Psoas muscle (tissue), 8 donors: Measurements from ENCODE around the gene ATP9A. TPM values are rescaled to one million over a fixed set of nuclear protein-coding genes. Genes with fewer than 3 reads are reported as not detected.

Source experiments
- ATAC-seq, 4 donors: fragments of 200-7000 bp; cut with Tn5 transposase; one replicate each; pipeline ENCODE4 v1.9.1; 2020; ENCODE audit warnings: moderate library complexity in 3 of 4, mild to moderate bottlenecking in 2 of 4
- DNase-seq, 2 donors: peaks; one replicate each; pipeline ENCODE4 v3.0.0-alpha.2; 2020
- H3K27ac ChIP-seq: fragments of 200-600 bp; one replicate; pipeline ENCODE4 v1.8.0; 2022
- H3K27me3 ChIP-seq, 3 donors: fragments of 200-600 bp in 1 of 3; one replicate each; pipeline versions ENCODE4 v1.6.1 to v1.8.0; 2013 to 2022; ENCODE audit warnings: low read length in 2 of 3, mild to moderate bottlenecking in 2 of 3, moderate library complexity in 1 of 3; ENCODE audit not compliant: insufficient read depth in 3 of 3
- H3K36me3 ChIP-seq, 2 donors: fragments of 200-600 bp in 1 of 2; one replicate each; pipeline versions ENCODE4 v1.6.1 to v1.8.0; 2013 to 2022; ENCODE audit warnings: low read depth in 1 of 2, mild to moderate bottlenecking in 1 of 2, moderate library complexity in 1 of 2; ENCODE audit not compliant: insufficient read depth in 1 of 2
- H3K4me1 ChIP-seq: fragments of 200-600 bp; one replicate; pipeline ENCODE4 v1.8.0; 2022
- H3K4me3 ChIP-seq: fragments of 200-600 bp; one replicate; pipeline ENCODE4 v1.8.0; 2022; ENCODE audit warnings: mild to moderate bottlenecking
- H3K9me3 ChIP-seq: fragments of 200-600 bp; one replicate; pipeline ENCODE4 v1.8.0; 2022
- WGBS, 3 donors: extraction: QIAGEN DNeasy Blood & Tissue Kit; methylation state at CpG; one replicate each; pipeline versions ENCODE4 v1.1.6 to v1.1.7; 2013; 5-methylcytosine and 5-hydroxymethylcytosine counted together
- intact Hi-C, 2 donors: fragments of 100-400 bp; cut with DNase I; formaldehyde crosslinking; loops; one replicate each; pipeline versions ENCODE4 v1.11.0 to v1.14.2; 2022
- polyA plus RNA-seq, 3 donors: library from polyadenylated mRNA; stranded (reverse); fragments of 200-250 nt; gene quantifications; one replicate each; pipeline ENCODE4 v1.2.3, GENCODE V29; 2013
- total RNA-seq, 4 donors: library from RNA; stranded (reverse); fragmentation: NEBNext Ultra II Directional in 2 of 4; extraction: Animal tissue kit (Norgen Biotek cat#: 25700) in 2 of 4; gene quantifications; one replicate each; pipeline versions ENCODE4 v1.2.1 to v1.2.4, GENCODE V29; 2021 to 2023
- TF ChIP-seq, protein P1 (sequence below): fragments of 200-600 bp; IDR thresholded peaks from one replicate; pipeline ENCODE4 v1.8.0; 2022; ENCODE audit warnings: antibody characterized with exemption
- donor health status: healthy with polysubstance abuse.
- donor health status: DM: no; HTN: no; CAD: no; lungs with moderate emphysema.
- donor health status: Bipolar disorder and iron deficiency.
- donor health status: healthy.
- donor health status: DM: yes; HTN: yes; CAD: no.
- donor health status: DM: no; HTN: no; CAD: no.
- donor health status: DM: no; HTN: no; CAD: no.
- donor health status: DM: yes; HTN: yes; CAD: no.

The ATP9A gene
- total and polyA plus RNA-seq, 7 donors = 1.8 to 42.3 (median 17.2) TPM

DNA sequence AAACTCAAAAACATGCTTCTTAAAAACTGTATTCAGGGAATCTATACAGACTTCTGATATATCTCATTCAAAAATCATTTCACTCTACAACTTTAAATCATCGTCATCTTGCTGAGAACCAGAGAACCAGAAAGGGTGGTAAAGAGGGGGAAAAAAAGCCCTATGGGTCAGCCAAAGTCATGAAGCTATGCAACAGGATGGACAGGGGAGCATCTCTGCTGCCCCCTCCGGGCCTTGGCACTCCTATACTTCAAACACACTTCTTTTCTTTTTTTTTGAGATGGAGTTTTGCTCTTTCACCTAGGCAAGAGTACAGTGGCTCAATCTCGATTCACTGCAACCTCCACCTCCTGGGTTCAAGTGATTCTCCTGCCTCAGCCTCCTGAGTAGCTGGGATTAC lies 152.1 kb downstream of the ATP9A start:
- WGBS, 3 donors = 93 to 96% (median 96%) methylated on average over 3 of the region's 3 CpGs
- ATAC-seq = no peak
- H3K27ac ChIP-seq = no peak overlapping the region
- TF ChIP-seq, protein P1, sequence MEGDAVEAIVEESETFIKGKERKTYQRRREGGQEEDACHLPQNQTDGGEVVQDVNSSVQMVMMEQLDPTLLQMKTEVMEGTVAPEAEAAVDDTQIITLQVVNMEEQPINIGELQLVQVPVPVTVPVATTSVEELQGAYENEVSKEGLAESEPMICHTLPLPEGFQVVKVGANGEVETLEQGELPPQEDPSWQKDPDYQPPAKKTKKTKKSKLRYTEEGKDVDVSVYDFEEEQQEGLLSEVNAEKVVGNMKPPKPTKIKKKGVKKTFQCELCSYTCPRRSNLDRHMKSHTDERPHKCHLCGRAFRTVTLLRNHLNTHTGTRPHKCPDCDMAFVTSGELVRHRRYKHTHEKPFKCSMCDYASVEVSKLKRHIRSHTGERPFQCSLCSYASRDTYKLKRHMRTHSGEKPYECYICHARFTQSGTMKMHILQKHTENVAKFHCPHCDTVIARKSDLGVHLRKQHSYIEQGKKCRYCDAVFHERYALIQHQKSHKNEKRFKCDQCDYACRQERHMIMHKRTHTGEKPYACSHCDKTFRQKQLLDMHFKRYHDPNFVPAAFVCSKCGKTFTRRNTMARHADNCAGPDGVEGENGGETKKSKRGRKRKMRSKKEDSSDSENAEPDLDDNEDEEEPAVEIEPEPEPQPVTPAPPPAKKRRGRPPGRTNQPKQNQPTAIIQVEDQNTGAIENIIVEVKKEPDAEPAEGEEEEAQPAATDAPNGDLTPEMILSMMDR = no peak
- H3K27me3 ChIP-seq = no peaks in the 10 kb centered on the region
- H3K36me3 ChIP-seq = peaks cover 0 to 22% of the 10 kb centered on the region in 2 donors
- H3K9me3 ChIP-seq = no peaks in the 10 kb centered on the region
- H3K4me3 ChIP-seq = no peak overlapping the region
- no peak for DNase-seq
- intact Hi-C loops = no loop called here
- no peaks in the 10 kb centered on the region for H3K4me1 ChIP-seq

DNA sequence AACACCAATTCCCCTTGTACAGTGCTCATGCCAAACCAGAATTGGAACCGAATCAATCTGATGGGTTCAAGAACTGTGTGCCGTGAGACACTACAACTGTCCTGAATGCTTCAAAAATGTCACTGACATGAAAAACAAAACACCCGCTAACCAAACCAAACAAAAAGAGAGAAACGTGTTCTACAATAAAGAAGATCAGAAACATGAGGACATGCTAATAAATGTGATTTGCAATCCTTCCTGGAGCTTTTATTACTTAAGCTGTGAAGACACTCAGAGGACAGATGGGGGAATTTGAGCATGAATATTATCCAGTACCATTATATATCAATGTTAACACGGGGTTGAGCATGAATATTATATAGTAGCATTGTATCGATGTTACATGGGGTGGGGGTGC lies 153.5 kb downstream of the ATP9A start:
- no peak for DNase-seq
- Histone ChIP-seq H3K27me3 (no peaks in the 10 kb centered on the region), H3K4me1 (no peaks in the 10 kb centered on the region), H3K27ac (no peak overlapping the region), H3K36me3 (peaks cover 0 to 29% of the 10 kb centered on the region in 2 donors), H3K9me3 (no peaks in the 10 kb centered on the region), H3K4me3 (no peak overlapping the region)
- TF ChIP-seq, protein P1 = no peak
- intact Hi-C loops = no loop called here
- 70 to 80% (median 73%) methylated on average over 6 of the region's 6 CpGs for WGBS, 3 donors
- no peak for ATAC-seq

DNA sequence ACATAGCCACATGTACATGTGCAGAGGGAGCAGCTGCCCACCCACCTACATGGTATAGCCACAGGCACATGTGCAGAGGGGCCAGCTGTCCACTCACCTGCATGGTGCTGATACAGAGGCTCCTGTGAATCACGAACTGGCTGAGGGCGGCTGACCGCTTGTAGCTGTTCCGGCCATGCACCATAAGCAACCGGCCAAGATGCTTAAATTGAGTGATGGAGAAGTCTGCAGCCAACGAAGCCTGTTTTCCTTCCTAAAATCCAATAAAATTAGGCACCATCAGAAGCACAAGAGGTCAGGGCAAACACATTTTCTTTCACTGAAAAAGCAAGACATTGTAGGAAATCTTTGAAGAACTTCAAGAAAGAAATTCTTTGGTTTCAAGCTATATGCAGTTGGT lies 154.6 kb downstream of the ATP9A start:
- TF ChIP-seq, protein P1 = no peak
- H3K36me3 ChIP-seq = peaks cover 0 to 36% of the 10 kb centered on the region in 2 donors
- H3K27me3 ChIP-seq = no peaks in the 10 kb centered on the region
- 93 to 95% (median 93%) methylated on average over 6 of the region's 6 CpGs for WGBS, 3 donors
- no peaks in the 10 kb centered on the region for H3K9me3 ChIP-seq
- H3K27ac ChIP-seq = no peak overlapping the region
- ATAC-seq = no peak
- DNase-seq = no peak
- intact Hi-C loops = no loop called here
- no peak overlapping the region for H3K4me3 ChIP-seq
- no peaks in the 10 kb centered on the region for H3K4me1 ChIP-seq

DNA sequence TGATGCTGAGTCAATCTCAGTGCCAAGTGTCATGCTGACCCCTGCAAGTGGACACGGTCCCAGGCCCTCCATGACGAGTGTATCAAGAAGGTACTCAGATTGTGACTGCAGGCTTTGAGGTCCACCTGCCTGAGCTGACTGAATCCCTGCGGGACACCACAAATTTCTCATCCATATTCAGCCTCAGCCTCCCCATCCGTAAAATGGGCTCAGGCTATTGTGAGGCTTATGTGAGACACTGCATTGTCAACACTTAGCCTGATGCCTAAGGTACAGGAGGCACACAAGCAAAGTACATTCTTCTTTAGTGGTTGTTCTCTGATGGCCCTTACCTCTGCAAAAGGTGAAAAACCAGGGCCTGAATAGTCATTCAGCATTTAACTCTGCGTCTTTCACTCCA lies 155.3 kb downstream of the ATP9A start:
- Histone ChIP-seq H3K27ac (no peak overlapping the region), H3K4me3 (no peak overlapping the region), H3K36me3 (peaks cover 0 to 40% of the 10 kb centered on the region in 2 donors), H3K9me3 (no peaks in the 10 kb centered on the region), H3K27me3 (no peaks in the 10 kb centered on the region), H3K4me1 (no peaks in the 10 kb centered on the region)
- TF ChIP-seq, protein P1 = no peak
- DNase-seq (no peak), ATAC-seq (no peak)
- 93 to 98% (median 94%) methylated on average over 5 of the region's 5 CpGs for WGBS, 3 donors
- intact Hi-C loops = no loop called here

DNA sequence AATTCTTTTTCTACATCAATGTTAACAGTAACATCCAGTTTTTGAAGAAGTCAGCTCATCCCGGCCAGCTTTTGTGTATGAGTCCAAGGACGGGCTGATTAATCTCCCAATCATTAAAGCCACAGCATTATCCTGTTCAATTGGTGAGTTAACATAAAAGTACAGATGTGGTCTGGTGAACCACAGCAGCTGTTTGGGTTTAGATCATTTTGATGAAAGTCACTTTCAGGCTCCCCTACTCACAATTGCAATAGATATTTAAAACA lies 156.6 kb downstream of the ATP9A start:
- no peaks in the 10 kb centered on the region for H3K4me1 ChIP-seq
- ATAC-seq (no peak), DNase-seq (no peak)
- no peak overlapping the region for H3K27ac ChIP-seq
- WGBS, 3 donors = 72 to 82% (median 80%) methylated on average over 2 of the region's 2 CpGs
- H3K9me3 ChIP-seq = no peaks in the 10 kb centered on the region
- no peaks in the 10 kb centered on the region for H3K27me3 ChIP-seq
- intact Hi-C loops = no loop called here
- H3K36me3 ChIP-seq = peaks cover 0 to 50% of the 10 kb centered on the region in 2 donors
- TF ChIP-seq, protein P1 = no peak
- H3K4me3 ChIP-seq = no peak overlapping the region
